OCI-LY3 (cell line): Measurements from ENCODE around the gene ZBTB16.

Experiments
- CTCF ChIP-seq: fragments of 200-600, 300-600 bp; sonication (generic); IDR thresholded peaks from 2 replicates; pipeline ENCODE4 v1.5.1; 2014; ENCODE audit warnings: antibody characterized with exemption, low read length, low read depth
- EZH2phosphoT487 ChIP-seq: fragments of 200-600 bp; shearing (Covaris generic); IDR thresholded peaks from 2 replicates; pipeline ENCODE4 v1.6.1; 2018; ENCODE audit warnings: antibody characterized with exemption, mixed run types, low read depth

- TF ChIP-seq CTCF (no peak), EZH2phosphoT487 (no peak)
These were observed 74.2 kb downstream of the ZBTB16 start for GRCh38 chr11:114133548-114134329.
